ENCODE measurements around the gene PLA2G7.

PLA2G7 gene

GRCh38 chr6:46743425-46744158 lies 8.4 kb upstream of the PLA2G7 start:
- Histone ChIP-seq H3K36me3 (ENCODE audit: insufficient read depth) (no peaks in the 10 kb centered on the region), H3K79me2 (ENCODE audit: insufficient read depth, low read depth) (no peaks in the 10 kb centered on the region), H3K27ac (no peak overlapping the region), H3K9ac (no peak overlapping the region), H3K4me2 (no peak overlapping the region), H2AFZ (ENCODE audit: low read depth) (no peak overlapping the region), H3K4me3 (IDR thresholded peaks at IDR 0.05; ENCODE audit: insufficient read depth, low read depth, low read length) (no peak overlapping the region), H4K20me1 (ENCODE audit: insufficient read depth) (no peaks in the 10 kb centered on the region), H3K4me1 (ENCODE audit: low read depth, poor library complexity, severe bottlenecking) (no peaks in the 10 kb centered on the region), H3K27me3 (ENCODE audit: insufficient read depth, low read depth) (no peaks in the 10 kb centered on the region)
- TF ChIP-seq, protein P1, sequence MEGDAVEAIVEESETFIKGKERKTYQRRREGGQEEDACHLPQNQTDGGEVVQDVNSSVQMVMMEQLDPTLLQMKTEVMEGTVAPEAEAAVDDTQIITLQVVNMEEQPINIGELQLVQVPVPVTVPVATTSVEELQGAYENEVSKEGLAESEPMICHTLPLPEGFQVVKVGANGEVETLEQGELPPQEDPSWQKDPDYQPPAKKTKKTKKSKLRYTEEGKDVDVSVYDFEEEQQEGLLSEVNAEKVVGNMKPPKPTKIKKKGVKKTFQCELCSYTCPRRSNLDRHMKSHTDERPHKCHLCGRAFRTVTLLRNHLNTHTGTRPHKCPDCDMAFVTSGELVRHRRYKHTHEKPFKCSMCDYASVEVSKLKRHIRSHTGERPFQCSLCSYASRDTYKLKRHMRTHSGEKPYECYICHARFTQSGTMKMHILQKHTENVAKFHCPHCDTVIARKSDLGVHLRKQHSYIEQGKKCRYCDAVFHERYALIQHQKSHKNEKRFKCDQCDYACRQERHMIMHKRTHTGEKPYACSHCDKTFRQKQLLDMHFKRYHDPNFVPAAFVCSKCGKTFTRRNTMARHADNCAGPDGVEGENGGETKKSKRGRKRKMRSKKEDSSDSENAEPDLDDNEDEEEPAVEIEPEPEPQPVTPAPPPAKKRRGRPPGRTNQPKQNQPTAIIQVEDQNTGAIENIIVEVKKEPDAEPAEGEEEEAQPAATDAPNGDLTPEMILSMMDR (conservative IDR thresholded peaks at IDR 0.05; ENCODE audit: low read depth, low read length): no peak

GRCh38 chr6:46741910-46742309 lies 6.7 kb upstream of the PLA2G7 start:
- H3K4me2 ChIP-seq: no peak overlapping the region
- H3K4me3 ChIP-seq (IDR thresholded peaks at IDR 0.05; ENCODE audit: insufficient read depth, low read depth, low read length): no peak overlapping the region
- TF ChIP-seq, protein P1 (conservative IDR thresholded peaks at IDR 0.05; ENCODE audit: low read depth, low read length): no peak
- H3K36me3 ChIP-seq (ENCODE audit: insufficient read depth): no peaks in the 10 kb centered on the region
- H2AFZ ChIP-seq (ENCODE audit: low read depth): no peak overlapping the region
- H3K27ac ChIP-seq: no peak overlapping the region
- no peaks in the 10 kb centered on the region for H4K20me1 ChIP-seq (ENCODE audit: insufficient read depth)
- H3K9ac ChIP-seq: no peak overlapping the region
- no peaks in the 10 kb centered on the region for H3K79me2 ChIP-seq (ENCODE audit: insufficient read depth, low read depth)
- H3K27me3 ChIP-seq (ENCODE audit: insufficient read depth, low read depth): no peaks in the 10 kb centered on the region
- no peaks in the 10 kb centered on the region for H3K4me1 ChIP-seq (ENCODE audit: low read depth, poor library complexity, severe bottlenecking)

DNA sequence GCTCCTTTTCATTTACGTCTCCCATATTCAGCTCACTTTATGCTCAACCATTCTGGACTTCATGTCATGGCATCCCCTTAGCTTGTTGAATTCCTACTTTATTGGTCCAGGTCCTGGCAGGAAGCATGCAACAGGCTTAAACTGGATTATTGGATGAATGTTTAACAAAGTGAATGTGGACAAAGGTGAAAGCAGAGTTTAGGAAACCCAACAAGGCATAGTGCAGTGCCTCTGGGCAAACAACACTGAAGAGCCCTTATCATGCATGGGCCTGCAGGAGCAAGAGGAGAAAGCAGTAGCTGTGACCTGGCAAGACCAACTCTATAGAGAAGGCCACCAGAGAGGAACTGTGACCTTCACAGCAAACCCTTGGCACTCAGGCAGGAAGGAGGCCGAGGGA lies 6.3 kb upstream of the PLA2G7 start:
- Histone ChIP-seq H3K9ac (no peak overlapping the region), H3K4me1 (ENCODE audit: low read depth, poor library complexity, severe bottlenecking) (no peaks in the 10 kb centered on the region), H4K20me1 (ENCODE audit: insufficient read depth) (no peaks in the 10 kb centered on the region), H3K36me3 (ENCODE audit: insufficient read depth) (no peaks in the 10 kb centered on the region), H3K27me3 (ENCODE audit: insufficient read depth, low read depth) (no peaks in the 10 kb centered on the region), H3K79me2 (ENCODE audit: insufficient read depth, low read depth) (no peaks in the 10 kb centered on the region), H3K4me2 (no peak overlapping the region), H3K4me3 (IDR thresholded peaks at IDR 0.05; ENCODE audit: insufficient read depth, low read depth, low read length) (no peak overlapping the region), H3K27ac (no peak overlapping the region), H2AFZ (ENCODE audit: low read depth) (no peak overlapping the region)
- TF ChIP-seq, protein P1 (conservative IDR thresholded peaks at IDR 0.05; ENCODE audit: low read depth, low read length): no peak

GRCh38 chr6:46736906-46737305 lies 1.7 kb upstream of the PLA2G7 start:
- H4K20me1 ChIP-seq (ENCODE audit: insufficient read depth): no peaks in the 10 kb centered on the region
- TF ChIP-seq, protein P1 (conservative IDR thresholded peaks at IDR 0.05; ENCODE audit: low read depth, low read length): no peak
- no peak overlapping the region for H2AFZ ChIP-seq (ENCODE audit: low read depth)
- H3K9ac ChIP-seq: no peak overlapping the region
- H3K4me3 ChIP-seq (IDR thresholded peaks at IDR 0.05; ENCODE audit: insufficient read depth, low read depth, low read length): no peak overlapping the region
- H3K4me1 ChIP-seq (ENCODE audit: low read depth, poor library complexity, severe bottlenecking): no peaks in the 10 kb centered on the region
- H3K27me3 ChIP-seq (ENCODE audit: insufficient read depth, low read depth): no peaks in the 10 kb centered on the region
- no peak overlapping the region for H3K4me2 ChIP-seq
- H3K36me3 ChIP-seq (ENCODE audit: insufficient read depth): no peaks in the 10 kb centered on the region
- H3K79me2 ChIP-seq (ENCODE audit: insufficient read depth, low read depth): no peaks in the 10 kb centered on the region
- no peak overlapping the region for H3K27ac ChIP-seq
